ENCODE results near the gene KLHL35.

DNA sequence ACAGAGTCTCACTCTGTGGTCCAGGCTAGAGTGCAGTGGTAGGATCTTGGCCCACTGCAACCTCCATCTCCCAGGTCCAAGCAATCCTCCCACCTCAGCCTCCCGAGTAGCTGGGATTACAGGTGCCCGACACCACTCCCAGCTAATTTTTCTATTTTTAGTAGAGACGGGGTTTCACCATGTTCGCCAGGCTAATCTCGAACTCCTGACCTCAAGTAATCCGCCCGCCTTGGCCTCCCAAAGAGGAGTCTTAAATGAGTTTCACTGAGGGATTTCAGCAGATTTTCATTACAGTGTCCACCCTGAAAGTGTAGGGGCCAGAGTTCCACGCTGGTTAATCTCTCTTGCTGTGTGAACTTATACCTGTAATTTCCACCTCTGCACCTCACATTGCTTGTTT lies 34.1 kb downstream of the KLHL35 start:
- TF ChIP-seq CTCF (IDR thresholded peaks at IDR 0.05), result no peak
- TF ChIP-seq POLR2A (IDR thresholded peaks at IDR 0.05), result no peak
- TF ChIP-seq POLR2AphosphoS5 (IDR thresholded peaks at IDR 0.05), result no peak
